GM18868 (cell line): ENCODE measurements around the gene CHIA.
A peak's percentile ranks its signal among the peaks of the same experiment; 100 is the strongest.
"Not testable (repeated sequence)": the region's sequence is repeated elsewhere in the genome, so short reads cannot be mapped to it uniquely, and the experiment has no call there.

Source experiments
- ATAC-seq: cut with Tn5 transposase; IDR thresholded peaks from one replicate; pipeline ENCODE4 v1.9.1; 2021; ENCODE audit warnings: mild to moderate bottlenecking, moderate library complexity; ENCODE audit not compliant: unreplicated experiment

CHIA gene

DNA sequence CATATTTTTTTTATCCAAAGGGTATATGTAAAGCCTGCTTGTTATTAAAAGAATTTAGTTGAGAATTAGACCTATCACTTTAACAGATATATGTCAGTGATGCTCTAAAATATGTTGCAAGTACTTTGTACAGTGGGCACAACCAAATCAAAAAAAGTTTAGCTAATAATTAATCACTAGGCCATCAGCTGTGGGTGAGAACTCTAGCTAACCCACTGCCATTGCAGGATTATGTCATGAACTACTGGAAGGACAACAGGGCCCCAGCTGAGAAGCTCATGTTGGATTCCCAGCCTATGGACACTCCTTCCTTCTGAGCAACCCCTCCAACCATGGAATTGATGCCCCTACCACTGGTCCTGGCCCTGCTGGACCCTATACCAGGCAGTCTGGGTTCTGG is 6.8 kb upstream of the CHIA start:
- ATAC-seq = no peak

DNA sequence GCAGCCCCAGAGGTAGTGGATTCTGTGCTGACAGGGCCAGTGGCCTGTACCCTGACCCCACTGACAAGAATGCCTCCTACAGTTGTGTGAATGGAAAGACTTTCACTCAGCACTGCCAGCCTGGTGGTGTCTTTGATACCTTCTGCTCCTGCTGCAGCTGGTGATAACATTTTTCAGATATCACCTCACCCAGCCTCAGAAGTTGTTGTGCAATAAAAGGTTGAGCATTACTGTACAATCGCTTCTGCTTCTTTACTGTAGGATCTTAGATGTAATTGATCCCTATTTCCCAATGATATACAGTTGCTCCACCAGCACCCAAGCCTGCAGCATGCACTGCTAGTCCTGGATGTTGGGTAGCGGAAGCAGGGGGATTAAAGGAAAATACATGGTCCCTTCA is 4.8 kb upstream of the CHIA start:
- no peak for ATAC-seq

DNA sequence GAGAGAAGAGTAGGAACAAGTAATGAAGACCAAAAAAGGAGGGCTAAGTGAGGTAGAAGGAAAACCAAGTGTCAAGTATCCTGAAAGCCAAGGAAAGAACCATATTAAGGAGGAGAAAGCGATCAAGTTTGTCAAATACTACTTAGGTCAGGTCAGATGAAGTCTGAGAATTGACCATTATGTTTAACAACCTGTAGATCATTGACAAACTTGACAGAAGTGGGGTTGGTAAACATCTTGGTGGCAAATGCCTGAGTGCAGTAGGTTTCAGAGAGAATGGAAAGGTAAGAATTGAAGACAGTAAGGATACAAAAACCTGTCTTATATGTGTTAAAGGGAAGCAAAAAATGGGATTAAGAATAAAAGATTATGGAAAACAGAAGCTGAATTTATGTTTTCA is 3.7 kb upstream of the CHIA start:
- ATAC-seq = no peak

DNA sequence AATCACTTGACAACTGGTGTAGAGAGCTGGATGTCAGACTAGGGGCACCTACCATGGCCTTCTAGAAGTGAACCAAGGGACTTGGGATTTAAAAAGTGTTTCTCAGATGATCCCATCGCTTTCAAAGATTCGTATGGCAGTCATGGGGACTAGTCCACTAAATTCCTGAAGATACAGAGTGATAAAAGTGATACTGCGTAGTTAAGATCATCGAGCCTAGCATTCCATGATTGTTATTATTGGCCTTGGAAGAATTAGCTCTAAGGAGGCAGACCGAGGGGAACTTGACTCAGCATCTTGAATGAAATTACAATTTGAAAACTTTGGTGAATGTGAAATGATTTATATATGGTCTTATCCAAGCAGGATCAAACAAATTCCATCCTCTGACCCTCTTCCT is 1.3 kb upstream of the CHIA start:
- no peak for ATAC-seq

DNA sequence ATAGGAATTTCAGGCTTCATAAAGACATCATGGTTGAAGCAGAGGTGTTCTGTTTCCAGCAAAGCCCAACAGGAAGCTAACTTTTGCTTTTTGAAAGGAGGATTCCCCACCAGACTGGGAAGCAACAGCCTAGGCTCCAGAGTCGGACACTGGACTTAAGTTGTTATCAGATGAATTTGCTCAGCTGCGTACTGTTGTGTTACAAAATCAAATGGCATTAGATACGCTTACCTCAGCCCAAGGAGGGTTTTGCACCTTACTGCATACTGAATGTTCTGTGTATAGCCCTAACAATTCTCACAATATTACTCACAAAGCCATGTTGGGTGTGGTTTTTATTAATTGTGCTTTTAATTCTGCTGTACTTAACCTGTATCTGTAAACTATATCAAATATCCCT is 547 bp upstream of the CHIA start:
- ATAC-seq = no peak

DNA sequence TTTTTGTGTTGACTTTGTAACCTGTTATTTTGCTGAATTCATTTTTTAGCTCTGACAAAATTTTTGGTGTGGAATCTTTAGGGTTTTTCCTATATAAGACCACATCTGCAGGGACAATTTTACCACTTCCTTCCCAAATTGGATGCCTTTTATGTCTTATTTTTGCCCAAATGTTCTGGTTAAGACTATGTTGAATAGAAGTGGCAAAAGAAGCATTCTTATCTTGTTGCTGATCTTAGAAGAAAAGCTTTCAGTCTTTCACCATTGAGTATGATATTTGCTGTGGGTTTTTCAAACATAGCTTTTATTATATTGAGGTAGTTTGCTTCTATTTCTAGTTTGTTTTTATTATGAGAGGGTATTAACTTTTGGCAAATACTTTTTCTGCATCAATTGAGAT is 3.7 kb downstream of the CHIA start:
- no peak for ATAC-seq

DNA sequence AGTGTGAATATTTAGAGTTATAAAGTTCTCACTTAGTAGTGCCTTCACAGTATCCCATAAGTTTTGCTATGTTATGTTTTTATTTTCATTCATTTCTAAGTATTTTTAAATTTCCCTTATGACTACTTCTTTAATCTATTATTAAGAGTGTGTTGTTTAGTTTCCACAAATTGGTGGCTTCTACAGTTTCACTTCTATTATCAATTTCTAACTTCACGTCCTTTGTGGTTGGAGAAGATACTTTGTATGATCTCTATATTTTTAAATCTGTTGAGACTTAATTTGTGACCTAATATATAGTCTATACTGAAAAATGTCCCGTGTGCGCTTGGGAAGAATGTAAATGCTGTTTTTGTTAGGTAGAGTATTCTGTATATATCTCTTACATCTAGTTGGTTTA is 11.7 kb downstream of the CHIA start:
- ATAC-seq = no peak

DNA sequence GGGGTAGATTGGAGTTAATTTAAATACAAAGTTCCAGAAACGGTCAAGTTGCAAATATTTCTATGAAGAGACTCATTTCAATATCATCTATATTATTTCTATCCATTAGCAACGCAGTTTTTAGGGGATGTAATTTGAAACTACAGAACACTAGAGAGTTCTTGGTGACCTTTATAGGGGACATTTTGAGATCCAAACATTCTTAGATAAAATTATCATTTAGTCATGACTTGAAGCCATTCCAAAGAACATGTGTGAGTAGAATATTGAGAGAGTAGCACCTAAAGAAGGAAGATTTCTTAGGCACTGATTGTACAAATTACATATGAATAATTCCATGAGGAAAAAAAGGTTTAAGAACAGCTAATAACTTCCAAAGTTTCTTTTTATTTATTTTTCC is 19.0 kb downstream of the CHIA start:
- no peak for ATAC-seq

DNA sequence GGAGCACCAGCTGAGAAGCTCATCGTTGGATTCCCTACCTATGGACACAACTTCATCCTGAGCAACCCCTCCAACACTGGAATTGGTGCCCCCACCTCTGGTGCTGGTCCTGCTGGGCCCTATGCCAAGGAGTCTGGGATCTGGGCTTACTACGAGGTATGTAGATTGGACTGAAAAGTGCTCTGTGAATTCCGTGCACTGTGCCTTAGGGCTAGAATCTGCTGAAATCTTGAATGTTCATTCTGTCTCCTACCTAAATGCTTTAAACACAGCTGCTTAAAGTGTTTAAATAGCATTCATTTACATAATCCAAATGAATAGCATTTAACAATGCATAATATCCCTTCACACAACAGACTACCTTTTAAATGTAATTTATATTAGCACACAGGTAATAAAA is 27.9 kb downstream of the CHIA start:
- ATAC-seq = no peak

DNA sequence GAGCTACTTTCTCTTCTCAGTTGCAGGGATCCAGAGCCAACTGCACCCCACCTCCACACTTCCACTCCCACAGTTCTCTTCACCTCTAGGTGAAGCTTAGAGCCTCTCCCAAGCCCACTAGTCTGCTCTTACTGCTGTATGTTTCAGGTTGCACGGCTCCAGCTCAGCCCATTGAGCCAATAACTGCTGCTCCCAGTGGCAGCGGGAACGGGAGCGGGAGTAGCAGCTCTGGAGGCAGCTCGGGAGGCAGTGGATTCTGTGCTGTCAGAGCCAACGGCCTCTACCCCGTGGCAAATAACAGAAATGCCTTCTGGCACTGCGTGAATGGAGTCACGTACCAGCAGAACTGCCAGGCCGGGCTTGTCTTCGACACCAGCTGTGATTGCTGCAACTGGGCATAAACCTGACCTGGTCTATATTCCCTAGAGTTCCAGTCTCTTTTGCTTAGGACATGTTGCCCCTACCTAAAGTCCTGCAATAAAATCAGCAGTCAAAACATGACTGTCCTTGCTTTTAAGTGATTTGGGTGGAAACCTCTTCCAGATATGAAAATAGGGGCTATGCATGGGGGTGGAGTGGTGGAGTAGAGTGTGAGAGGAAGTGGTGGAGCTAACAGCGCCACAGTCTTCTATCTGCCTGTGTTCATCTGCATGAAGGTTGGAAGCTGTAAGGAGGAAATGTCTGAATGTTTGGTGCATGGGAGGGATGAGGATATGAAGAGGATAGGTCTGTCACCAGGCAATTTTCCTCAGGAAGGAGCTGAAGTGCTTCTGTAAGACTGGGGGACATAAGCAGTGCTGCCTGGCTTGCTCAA is 29.6 kb downstream of the CHIA start:
- no peak for ATAC-seq

DNA sequence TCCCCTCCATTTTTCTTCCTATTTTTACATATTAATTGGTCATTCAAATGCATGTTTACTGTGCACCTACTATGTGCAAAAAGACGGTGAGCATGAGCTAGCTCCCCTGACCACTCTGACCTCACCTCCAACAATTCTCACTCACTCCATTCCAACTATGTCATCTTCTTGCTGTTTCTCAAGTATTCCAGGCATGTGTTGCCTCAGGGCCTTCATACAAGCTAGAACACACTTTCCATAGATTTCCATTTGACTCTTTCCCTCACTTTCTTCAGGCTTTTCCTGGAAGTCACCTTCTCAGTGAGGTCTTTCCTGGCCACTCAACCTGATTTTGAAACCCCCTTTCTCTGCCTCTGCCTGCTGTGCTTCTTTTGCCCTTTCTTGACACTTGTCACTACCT is 32.6 kb downstream of the CHIA start:
- ATAC-seq = no peak

DNA sequence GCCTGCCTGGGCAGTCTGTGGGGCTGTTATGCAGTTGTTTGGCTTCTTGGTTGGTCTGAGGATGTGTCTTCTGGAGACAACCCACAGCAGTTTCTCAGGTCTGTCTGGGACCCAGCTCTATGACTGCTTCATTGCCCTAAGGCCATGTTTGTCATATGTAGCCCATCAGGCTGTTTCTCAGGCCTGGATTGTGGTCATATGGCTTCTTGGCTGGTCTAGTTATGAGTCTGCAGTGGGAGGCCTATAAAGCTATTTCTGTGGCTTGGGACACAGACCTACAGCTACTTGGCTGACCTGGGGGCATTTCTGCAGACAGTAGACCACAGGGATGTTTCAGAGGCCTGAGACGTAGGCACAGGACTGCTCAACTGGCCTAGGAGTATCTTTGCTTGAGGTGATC is 41.5 kb downstream of the CHIA start:
- ATAC-seq = peak; percentile 82

DNA sequence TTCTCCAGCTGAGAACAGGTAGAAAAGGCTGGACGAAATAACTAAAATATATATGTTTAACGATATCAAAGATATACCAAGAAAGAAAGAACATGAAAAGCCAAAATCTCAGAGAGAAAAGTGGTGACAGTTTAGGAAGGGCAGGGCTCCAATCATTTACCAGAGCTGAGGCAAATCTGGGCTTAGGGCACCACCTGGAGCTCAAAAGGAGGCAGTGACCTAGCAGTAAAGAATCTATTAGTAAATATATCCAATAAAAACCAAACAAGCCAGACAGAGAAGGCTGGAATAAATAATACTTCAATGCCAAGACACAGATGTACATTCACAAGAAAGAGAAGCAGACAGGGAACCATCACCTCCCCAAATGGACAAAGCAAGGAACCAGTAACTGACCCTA is 43.5 kb downstream of the CHIA start:
- no peak for ATAC-seq

DNA sequence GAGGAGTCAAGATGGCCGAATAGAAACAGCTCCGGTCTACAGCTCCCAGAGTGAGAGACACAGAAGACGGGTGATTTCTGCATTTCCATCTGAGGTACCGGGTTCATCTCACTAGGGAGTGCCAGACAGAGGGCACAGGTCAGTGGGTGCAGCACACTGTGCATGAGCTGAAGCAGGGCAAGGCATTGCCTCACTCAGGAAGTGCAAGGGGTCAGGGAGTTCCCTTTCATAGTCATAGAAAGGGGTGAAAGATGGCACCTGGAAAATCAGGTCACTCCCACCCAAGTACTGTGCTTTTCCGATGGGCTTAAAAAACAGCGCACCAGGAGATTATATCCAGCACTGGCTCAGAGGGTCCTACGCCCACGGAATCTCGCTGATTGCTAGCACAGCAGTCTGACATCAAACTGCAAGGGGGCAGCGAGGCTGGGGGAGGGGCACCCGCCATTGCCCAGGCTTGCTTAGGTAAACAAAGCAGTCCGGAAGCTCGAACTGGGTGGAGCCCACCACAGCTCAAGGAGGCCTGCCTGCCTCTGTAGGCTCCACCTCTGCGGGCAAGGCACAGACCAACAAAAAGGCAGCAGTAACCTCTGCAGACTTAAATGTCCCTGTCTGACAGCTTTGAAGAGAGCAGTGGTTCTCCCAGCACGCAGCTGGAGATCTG is 44.7 kb downstream of the CHIA start:
- not testable (repeated sequence) for ATAC-seq

DNA sequence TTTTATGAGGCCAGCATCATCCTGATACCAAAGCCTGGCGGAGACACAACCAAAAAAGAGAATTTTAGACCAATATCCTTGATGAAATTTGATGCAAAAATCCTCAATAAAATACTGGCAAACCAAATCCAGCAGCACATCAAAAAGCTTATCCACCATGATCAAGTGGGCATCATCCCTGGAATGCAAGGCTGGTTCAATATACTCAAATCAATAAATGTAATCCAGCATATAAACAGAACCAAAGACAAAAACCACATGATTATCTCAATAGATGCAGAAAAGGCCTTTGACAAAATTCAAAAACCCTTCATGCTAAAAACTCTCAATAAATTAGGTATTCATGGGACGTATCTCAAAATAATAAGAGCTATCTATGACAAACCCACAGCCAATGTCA is 48.2 kb downstream of the CHIA start:
- not testable (repeated sequence) for ATAC-seq

DNA sequence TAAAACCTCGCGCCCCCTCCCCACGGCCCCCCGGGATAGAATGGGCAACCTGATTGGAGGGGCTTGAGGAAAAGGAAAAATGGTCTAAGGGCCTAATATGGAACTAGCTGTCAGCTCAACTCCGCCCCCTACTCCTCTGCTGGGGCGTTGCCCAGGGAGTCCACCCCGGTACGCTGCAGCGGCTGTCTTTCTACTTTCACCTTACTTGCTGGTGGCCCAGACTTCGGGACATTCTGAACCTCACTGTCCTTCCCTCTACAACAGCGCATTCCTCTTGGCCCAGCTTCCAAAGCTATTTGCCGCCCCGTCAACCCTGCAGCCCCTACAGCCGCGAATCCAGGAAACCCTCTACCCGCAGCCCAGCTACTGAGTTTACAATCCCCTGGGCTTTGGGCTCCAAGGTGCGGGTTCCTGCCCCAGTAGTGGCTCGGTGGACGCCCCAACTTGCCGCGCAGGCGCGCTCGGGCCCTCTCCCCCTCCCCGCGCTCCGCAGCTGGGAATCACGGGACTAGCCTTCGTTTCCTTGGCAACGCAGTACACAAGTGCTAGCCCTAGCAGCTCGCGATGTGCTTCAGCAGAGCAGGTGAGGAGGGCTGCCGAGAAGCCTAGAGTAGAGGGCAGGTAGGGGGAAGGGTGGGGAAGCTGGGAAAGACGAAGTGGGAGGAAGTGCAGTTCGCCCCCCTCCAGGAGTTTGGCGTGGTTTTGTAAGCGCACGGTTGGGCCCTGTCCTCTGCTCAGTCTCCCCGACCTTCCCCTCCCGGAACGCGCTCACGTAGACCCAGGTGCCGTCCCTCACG is 55.6 kb downstream of the CHIA start:
- peak; percentile 94 for ATAC-seq

DNA sequence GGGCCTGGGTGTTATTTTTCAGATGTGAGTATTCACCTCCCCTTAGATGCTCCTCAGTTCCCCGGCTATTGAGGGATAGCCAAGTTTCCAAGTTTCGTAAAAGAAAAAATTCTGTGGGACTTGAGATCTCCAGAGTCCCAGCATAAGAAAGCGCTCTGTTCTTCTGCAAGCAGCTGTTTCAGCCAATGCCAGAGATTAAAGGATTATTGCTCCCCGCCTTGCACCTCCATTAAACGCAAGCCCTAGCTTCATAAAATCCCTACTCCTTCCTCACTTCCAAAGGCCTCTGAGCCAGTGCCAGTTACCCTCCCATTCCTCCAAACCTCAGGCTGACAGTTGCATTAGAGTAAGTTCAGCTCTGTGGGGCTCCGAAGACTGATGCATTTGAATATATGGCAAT is 56.4 kb downstream of the CHIA start:
- no peak for ATAC-seq

DNA sequence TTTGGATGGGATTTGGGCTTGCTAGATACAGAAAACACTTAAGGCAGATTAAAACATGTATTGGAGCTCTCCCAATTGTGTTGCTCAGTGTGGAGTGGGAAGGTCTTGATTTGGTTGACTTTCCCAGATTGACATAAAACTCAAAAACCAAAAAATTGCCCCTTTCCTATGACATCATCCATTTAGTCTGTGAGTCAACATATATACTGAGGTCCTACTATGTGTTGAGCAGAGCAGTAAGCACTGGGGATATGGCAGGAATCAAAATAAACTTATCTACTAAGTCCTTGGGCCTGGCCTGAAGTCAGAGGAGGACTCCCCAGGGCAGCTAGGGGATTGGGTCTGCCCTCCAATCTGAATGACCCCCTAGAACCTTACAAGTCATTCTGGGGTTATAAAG is 61.0 kb downstream of the CHIA start:
- ATAC-seq = no peak

DNA sequence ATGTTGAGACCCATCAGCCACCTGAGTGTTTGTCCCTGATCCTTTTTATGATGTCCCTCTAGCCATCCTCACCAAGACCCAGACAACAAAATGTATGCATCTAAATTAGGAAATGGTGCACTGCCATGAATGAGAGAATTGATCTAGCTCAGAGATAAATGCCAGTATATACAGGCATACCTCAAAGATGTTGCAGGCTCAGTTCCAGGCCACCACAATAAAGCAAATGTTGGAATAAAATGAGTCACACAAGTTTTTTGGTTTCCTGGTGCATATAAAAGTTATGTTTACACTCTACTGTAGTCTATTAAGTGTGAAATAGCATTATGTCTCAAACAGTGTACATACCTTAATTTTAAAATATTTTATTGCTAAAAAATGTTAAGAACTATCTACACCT is 63.9 kb downstream of the CHIA start:
- no peak for ATAC-seq

DNA sequence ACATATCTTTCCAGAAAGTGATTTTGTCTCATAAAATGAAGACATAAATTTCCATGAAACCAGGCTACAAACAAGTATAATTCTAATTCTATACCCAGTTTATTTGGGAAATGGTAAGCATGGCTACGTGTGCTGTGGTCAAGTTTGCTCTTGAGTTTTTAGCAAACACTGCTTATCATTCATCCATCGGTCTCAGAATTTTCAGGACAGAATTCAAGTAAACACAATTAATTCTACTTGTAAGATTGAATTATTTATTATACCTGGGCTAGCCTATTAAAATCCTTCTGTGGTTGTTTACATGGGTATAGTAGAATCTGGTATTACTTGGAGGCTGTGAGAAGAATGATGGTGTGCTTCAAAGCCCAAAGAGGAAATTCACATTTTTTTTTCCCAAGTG is 68.3 kb downstream of the CHIA start:
- no peak for ATAC-seq

DNA sequence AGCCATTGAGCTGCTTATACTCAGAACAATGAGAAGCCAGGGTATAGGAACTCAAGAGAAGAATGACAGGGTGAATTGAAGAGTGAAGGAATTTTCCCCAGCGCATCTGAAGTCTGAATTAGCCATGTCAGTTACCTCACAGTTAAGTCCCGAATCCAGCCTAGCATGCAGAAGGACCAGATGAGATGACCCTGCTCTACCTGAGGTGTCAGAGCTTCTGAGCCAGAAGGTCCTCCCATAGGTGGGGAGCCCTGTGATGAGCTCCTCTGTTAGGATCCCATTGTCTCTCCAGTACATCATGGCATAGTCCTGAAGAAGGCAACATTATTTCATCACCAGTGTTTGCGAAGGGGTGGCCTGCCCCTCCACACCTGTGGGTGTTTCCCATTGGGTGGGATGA is 68.7 kb downstream of the CHIA start:
- ATAC-seq = no peak

DNA sequence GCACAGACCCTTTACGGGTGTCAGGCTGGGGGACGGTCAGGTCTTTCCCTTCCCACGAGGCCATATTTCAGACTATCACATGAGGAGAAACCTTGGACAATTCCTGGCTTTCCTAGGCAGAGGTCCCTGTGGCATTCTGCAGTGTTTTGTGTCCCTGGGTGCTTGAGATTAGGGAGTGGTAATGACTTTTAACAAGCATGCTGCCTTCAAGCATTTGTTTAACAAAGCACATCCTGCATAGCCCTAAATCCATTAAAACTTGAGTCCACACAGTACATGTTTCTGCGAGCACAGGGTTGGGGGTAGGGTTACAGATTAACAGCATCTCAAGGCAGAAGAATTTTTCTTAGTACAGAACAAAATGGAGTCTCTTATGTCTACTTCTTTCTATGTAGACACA is 69.6 kb downstream of the CHIA start:
- not testable (repeated sequence) for ATAC-seq
